Subcutaneous abdominal adipose tissue (tissue), 5 donors: ENCODE measurements around the gene TCF4.

Experiments
- H3K27ac ChIP-seq: one replicate; pipeline ENCODE4 v1.7.0; 2013; ENCODE audit warnings: low read depth, mild to moderate bottlenecking, inconsistent platforms, low read length, moderate library complexity
- H3K27me3 ChIP-seq, 5 donors: one replicate each; pipeline ENCODE4 v1.7.0; 2013; ENCODE audit warnings: low read length in 5 of 5, inconsistent platforms in 1 of 5; ENCODE audit not compliant: control insufficient read depth in 5 of 5, insufficient read depth in 4 of 5
- H3K36me3 ChIP-seq, 5 donors: one replicate each; pipeline ENCODE4 v1.7.0; 2013; ENCODE audit warnings: low read length in 5 of 5; ENCODE audit not compliant: control insufficient read depth in 5 of 5, insufficient read depth in 5 of 5
- H3K4me1 ChIP-seq, 5 donors: one replicate each; pipeline ENCODE4 v1.7.0; 2013; ENCODE audit warnings: low read length in 5 of 5, mild to moderate bottlenecking in 3 of 5, moderate library complexity in 1 of 5; ENCODE audit not compliant: control insufficient read depth in 5 of 5, insufficient read depth in 5 of 5
- H3K4me3 ChIP-seq, 5 donors: one replicate each; pipeline ENCODE4 v1.7.0; 2013; ENCODE audit warnings: low read length in 5 of 5, low read depth in 1 of 5
- H3K9ac ChIP-seq, 5 donors: one replicate each; pipeline ENCODE4 v1.7.0; 2013; ENCODE audit warnings: low read length in 5 of 5, mild to moderate bottlenecking in 4 of 5, moderate library complexity in 3 of 5
- H3K9me3 ChIP-seq, 5 donors: one replicate each; pipeline ENCODE4 v1.7.0; 2013; ENCODE audit warnings: low read length in 5 of 5; ENCODE audit not compliant: control insufficient read depth in 5 of 5
- donor health status: healthy.
- donor health status: healthy.
- donor health status: healthy.
- donor health status: healthy.
- donor health status: healthy.

Gene TCF4

GRCh38 chr18:55319459-55320193 is 268.4 kb downstream of the TCF4 start:
- peak overlapping the region; percentile 91 for H3K27ac ChIP-seq
- peak overlapping the region; percentile 83 to 93 (median 87) for H3K4me3 ChIP-seq
- H3K36me3 ChIP-seq, result no peaks in the 10 kb centered on the region
- H3K9me3 ChIP-seq, result no peaks in the 10 kb centered on the region
- H3K4me1 ChIP-seq, result peaks cover 0 to 67% (median 62%) of the 10 kb centered on the region in 5 donors
- H3K9ac ChIP-seq, result peak overlapping the region; percentile 57 to 89 (median 70)
- no peaks in the 10 kb centered on the region for H3K27me3 ChIP-seq

GRCh38 chr18:55318951-55319441 is 269.0 kb downstream of the TCF4 start:
- Histone ChIP-seq H3K4me3 (peak overlapping the region; percentile 57 to 93 (median 87)), H3K27me3 (no peaks in the 10 kb centered on the region), H3K4me1 (peaks cover 0 to 67% (median 64%) of the 10 kb centered on the region in 5 donors), H3K36me3 (no peaks in the 10 kb centered on the region), H3K9ac (peak overlapping the region; percentile 33 to 89 (median 70)), H3K9me3 (no peaks in the 10 kb centered on the region), H3K27ac (peak overlapping the region; percentile 91)

GRCh38 chr18:55317864-55318263 is 270.1 kb downstream of the TCF4 start:
- Histone ChIP-seq H3K36me3 (no peaks in the 10 kb centered on the region), H3K9me3 (no peaks in the 10 kb centered on the region), H3K4me3 (peak overlapping the region; percentile 35 to 91 (median 47)), H3K9ac (peak overlapping the region; percentile 1 to 57 (median 41)), H3K27me3 (no peaks in the 10 kb centered on the region), H3K4me1 (peaks cover 0 to 63% (median 57%) of the 10 kb centered on the region in 5 donors), H3K27ac (peak overlapping the region; percentile 91)

GRCh38 chr18:55317324-55317723 is 270.7 kb downstream of the TCF4 start:
- Histone ChIP-seq H3K27me3 (no peaks in the 10 kb centered on the region), H3K4me3 (peak overlapping the region in 2 of 5 donors; percentile 87 to 91), H3K4me1 (peaks cover 0 to 60% (median 52%) of the 10 kb centered on the region in 5 donors), H3K9ac (peak overlapping the region in 3 of 5 donors; percentile 39 to 57 (median 42)), H3K36me3 (no peaks in the 10 kb centered on the region), H3K27ac (peak overlapping the region; percentile 91), H3K9me3 (no peaks in the 10 kb centered on the region)

DNA sequence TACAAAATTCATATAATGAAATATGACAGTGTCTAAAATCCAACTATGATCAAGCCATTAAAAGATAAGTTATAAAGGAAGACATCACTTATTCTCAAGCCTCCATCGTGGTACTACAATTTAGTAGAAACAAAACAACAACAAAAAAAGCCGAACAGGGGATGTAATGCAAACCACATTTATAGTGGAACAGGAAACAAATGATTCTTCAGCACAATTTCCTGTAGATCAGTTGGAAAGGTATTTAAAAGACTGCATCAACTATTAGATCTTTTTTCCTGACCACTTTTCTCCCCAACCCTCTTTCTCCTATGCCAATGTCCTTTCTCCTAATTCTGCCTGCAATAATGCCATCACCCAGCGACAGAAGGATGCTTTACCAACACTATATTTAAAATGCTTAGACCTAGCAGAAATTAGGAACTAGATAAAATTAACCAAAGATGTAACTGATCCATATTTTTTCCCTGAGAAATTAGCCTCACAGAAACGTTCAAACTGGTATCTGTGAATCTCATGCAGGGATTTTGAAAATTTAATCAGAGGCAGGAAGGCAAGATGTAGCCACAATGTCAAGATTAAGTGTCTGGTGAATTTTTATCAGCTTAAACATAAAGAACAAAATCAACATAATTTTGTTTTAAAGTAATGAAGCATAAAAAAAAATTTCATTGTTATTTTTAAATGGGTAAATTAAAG is 271.4 kb downstream of the TCF4 start:
- Histone ChIP-seq H3K27ac (peak overlapping the region; percentile 91), H3K4me1 (peaks cover 0 to 62% (median 52%) of the 10 kb centered on the region in 5 donors), H3K9ac (no peak overlapping the region), H3K4me3 (peak overlapping the region in 3 of 5 donors; percentile 18 to 25 (median 20)), H3K27me3 (no peaks in the 10 kb centered on the region), H3K36me3 (no peaks in the 10 kb centered on the region), H3K9me3 (no peaks in the 10 kb centered on the region)

- H3K9ac ChIP-seq, result no peak overlapping the region
- peaks cover 0 to 74% (median 50%) of the 10 kb centered on the region in 5 donors for H3K4me1 ChIP-seq
- no peaks in the 10 kb centered on the region for H3K27me3 ChIP-seq
- no peaks in the 10 kb centered on the region for H3K9me3 ChIP-seq
- peaks cover 0 to 4% (median 0%) of the 10 kb centered on the region in 5 donors for H3K36me3 ChIP-seq
- no peak overlapping the region for H3K27ac ChIP-seq
- H3K4me3 ChIP-seq, result no peak overlapping the region
These were observed 273.3 kb downstream of the TCF4 start for GRCh38 chr18:55314615-55315237.

DNA sequence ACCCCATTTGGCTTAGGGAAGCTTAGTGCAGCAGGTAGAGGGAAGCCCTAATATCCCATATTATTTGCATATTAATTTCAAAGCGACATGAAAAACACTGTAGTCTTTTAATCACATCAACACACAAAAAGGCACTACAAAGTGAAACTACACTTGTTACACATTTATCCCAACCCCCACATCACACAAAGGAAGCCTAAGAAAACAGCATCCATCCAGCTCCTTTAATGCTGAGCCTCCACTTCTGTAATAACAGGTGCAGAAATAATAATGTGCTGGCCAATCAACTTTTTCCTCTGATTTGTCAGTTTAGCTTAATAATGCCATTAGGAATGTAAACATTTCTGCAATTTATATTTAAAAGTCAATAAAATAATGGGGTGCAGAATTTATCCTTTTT is 274.0 kb downstream of the TCF4 start:
- H3K36me3 ChIP-seq, result peaks cover 0 to 4% (median 0%) of the 10 kb centered on the region in 5 donors
- H3K27ac ChIP-seq, result no peak overlapping the region
- no peak overlapping the region for H3K9ac ChIP-seq
- no peaks in the 10 kb centered on the region for H3K9me3 ChIP-seq
- no peaks in the 10 kb centered on the region for H3K27me3 ChIP-seq
- H3K4me3 ChIP-seq, result no peak overlapping the region
- peaks cover 0 to 70% (median 47%) of the 10 kb centered on the region in 5 donors for H3K4me1 ChIP-seq

DNA sequence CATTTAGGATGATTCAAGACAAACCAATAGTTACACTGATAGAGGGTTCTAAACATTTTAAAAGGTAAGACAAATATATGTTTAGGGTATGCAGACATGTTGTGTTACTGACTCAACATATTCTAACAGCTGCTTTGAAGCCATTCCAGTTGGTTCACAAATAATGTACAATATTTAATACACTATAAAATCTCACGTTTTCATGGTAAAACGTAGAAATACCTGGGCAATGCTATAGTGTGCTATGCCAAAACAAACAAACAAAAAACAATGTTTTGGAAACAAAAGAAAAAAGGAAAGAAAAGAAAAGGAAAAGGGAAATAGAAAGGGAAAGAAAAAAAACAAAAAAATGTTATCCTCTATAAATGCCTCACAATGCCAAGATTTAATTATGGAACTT is 277.1 kb downstream of the TCF4 start:
- no peaks in the 10 kb centered on the region for H3K27me3 ChIP-seq
- H3K4me3 ChIP-seq, result no peak overlapping the region
- H3K9ac ChIP-seq, result no peak overlapping the region
- no peaks in the 10 kb centered on the region for H3K9me3 ChIP-seq
- no peak overlapping the region for H3K27ac ChIP-seq
- H3K4me1 ChIP-seq, result peaks cover 0 to 46% (median 24%) of the 10 kb centered on the region in 5 donors
- H3K36me3 ChIP-seq, result peaks cover 0 to 7% (median 0%) of the 10 kb centered on the region in 5 donors

DNA sequence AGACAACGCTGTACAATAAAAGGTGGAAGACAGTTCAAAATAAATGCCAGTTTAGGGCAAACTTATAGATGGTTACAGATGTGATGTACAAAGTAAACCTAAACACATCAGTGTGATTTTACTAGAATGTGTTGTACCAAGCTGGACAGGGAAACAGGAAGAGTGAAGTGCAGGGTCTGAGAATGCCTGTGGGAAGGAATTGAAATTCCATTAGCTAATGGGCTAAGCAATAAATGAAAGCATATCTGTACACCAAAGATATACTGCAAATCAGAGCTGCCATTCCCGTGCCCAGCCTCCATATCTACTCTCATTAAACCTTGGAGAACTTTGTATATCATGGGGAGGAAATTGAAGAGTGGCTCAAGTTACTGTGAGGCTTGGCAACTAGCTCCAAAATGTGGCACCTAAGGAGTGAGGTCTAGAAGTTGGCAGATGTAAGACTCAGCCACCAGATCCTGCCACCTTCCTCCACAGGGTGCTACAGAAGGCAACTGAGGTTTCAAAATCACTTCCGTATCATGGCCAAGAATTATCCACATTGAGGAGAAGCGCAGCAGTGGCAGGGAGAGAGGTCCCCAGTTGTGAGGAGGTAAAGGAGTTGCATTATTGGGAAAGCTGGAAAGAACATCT is 277.8 kb downstream of the TCF4 start:
- no peak overlapping the region for H3K9ac ChIP-seq
- peaks cover 0 to 40% (median 22%) of the 10 kb centered on the region in 5 donors for H3K4me1 ChIP-seq
- H3K4me3 ChIP-seq, result no peak overlapping the region
- H3K27me3 ChIP-seq, result no peaks in the 10 kb centered on the region
- H3K9me3 ChIP-seq, result no peaks in the 10 kb centered on the region
- H3K36me3 ChIP-seq, result peaks cover 0 to 7% (median 0%) of the 10 kb centered on the region in 5 donors
- no peak overlapping the region for H3K27ac ChIP-seq
